GM12874 (cell line): ENCODE results near the gene GARIN1A.

Source experiments
- CTCF ChIP-seq: IDR thresholded peaks from 2 replicates; pipeline ENCODE4 v1.5.1; 2011; ENCODE audit warnings: low read depth, mild to moderate bottlenecking, control low read depth, low read length, moderate library complexity; ENCODE audit not compliant: insufficient read depth

The GARIN1A gene

GRCh38 chr7:128671992-128672391 is at the start of gene GARIN1A:
Gene GARIN1A, plus strand, starts transcription at chr7:128672292. Its CDS starts 106 bp downstream, at chr7:128672398.
- TF ChIP-seq CTCF, result no peak

- no peak for TF ChIP-seq CTCF
Observed at GRCh38 chr7:128660596-128660995, 11.5 kb upstream of the GARIN1A start.

GRCh38 chr7:128661446-128661845 is 10.6 kb upstream of the GARIN1A start:
- TF ChIP-seq CTCF, result no peak

GRCh38 chr7:128662091-128662490 is 10.0 kb upstream of the GARIN1A start:
- no peak for TF ChIP-seq CTCF

GRCh38 chr7:128665057-128665456 is 7.0 kb upstream of the GARIN1A start:
- TF ChIP-seq CTCF, result no peak

GRCh38 chr7:128666200-128666599 is 5.9 kb upstream of the GARIN1A start:
- TF ChIP-seq CTCF, result 0 out of 2 replicates have a peak, but pooled peaks have one; percentile 15

- peak; percentile 54; the same call in 1 of the 2 replicates for TF ChIP-seq CTCF
Observed at GRCh38 chr7:128672927-128673517, 930 bp downstream of the GARIN1A start.
